Gastrocnemius medialis (tissue), 4 donors: Measurements from ENCODE around the gene ADCY2. TPM values are rescaled to one million over a fixed set of nuclear protein-coding genes. Genes with fewer than 3 reads are reported as not detected.

Experiments
- ATAC-seq, 2 donors: fragments of 150-250 bp; one replicate each; pipeline ENCODE4 v1.9.1; 2016
- DNase-seq, 2 donors: peaks; one replicate each; pipeline ENCODE4 v3.0.0-alpha.2; 2019
- H3K27ac ChIP-seq, 4 donors: fragments of 200-600 bp; sonication (generic); 1 replicate in 1 of 4; 2 replicates in 3 of 4; pipeline ENCODE4 v1.5.1; 2016 to 2018; ENCODE audit warnings: mild to moderate bottlenecking in 2 of 4, moderate library complexity in 1 of 4
- H3K27me3 ChIP-seq, 3 donors: fragments of 200-600 bp; sonication (generic) in 2 of 3; 1 replicate in 1 of 3; 2 replicates in 2 of 3; pipeline versions ENCODE4 v1.5.1 to v1.6.0; 2016 to 2019; ENCODE audit warnings: mild to moderate bottlenecking in 1 of 3, moderate library complexity in 1 of 3
- H3K36me3 ChIP-seq, 2 donors: fragments of 200-600 bp; sonication (generic) in 1 of 2; one replicate each; pipeline ENCODE4 v1.5.1; 2017 to 2018
- H3K4me1 ChIP-seq, 2 donors: fragments of 200-600 bp; sonication (generic) in 1 of 2; one replicate each; pipeline ENCODE4 v1.5.1; 2016 to 2017; ENCODE audit warnings: mild to moderate bottlenecking in 2 of 2
- H3K4me3 ChIP-seq, 4 donors: fragments of 200-600 bp; sonication (generic) in 3 of 4; 1 replicate in 1 of 4; 2 replicates in 3 of 4; pipeline ENCODE4 v1.5.1; 2016 to 2019; ENCODE audit warnings: mild to moderate bottlenecking in 2 of 4
- H3K9me3 ChIP-seq, 3 donors: fragments of 200-600 bp; sonication (generic) in 2 of 3; 1 replicate in 1 of 3; 2 replicates in 2 of 3; pipeline ENCODE4 v1.5.1; 2016 to 2019
- POLR2A ChIP-seq, 2 donors: fragments of 450-650 bp; IDR thresholded peaks; one replicate each; pipeline ENCODE4 v1.6.1; 2017; ENCODE audit warnings: antibody characterized with exemption in 2 of 2, mild to moderate bottlenecking in 2 of 2, moderate library complexity in 2 of 2
- in situ Hi-C, 4 donors: fragments of 200-750 bp; cut with MboI; loops; one replicate each; pipeline versions ENCODE4 v1.15.0 to v1.8.0; 2017; ENCODE audit warnings: low sequenced_read_pairs in 4 of 4
- intact Hi-C: fragments of 100-400 bp; cut with DNase I; formaldehyde crosslinking; loops from one replicate; pipeline ENCODE4 v1.15.1; 2023; ENCODE audit warnings: low total_unique reads
- total RNA-seq, 4 donors: library from RNA; depleted of rRNA; stranded (reverse); fragments of >200 nt; gene quantifications; one replicate each; pipeline versions ENCODE4 v1.1.0 to v1.2.3, GENCODE V29; 2016
- TF ChIP-seq, protein P1 (sequence below), 5 experiments: fragments of 450-650 bp in 3 of 5; fragments of 200-600 bp in 2 of 5; sonication (generic) in 2 of 5; IDR thresholded peaks in 4 of 5; conservative IDR thresholded peaks in 1 of 5; 1 replicate in 4 of 5; 2 replicates in 1 of 5; pipeline ENCODE4 v1.5.1; 2016 to 2019; ENCODE audit warnings: antibody characterized with exemption in 5 of 5, mild to moderate bottlenecking in 3 of 5, moderate library complexity in 3 of 5

ADCY2 gene
- total RNA-seq, 4 donors from 2014 or later: 24.3 to 50.1 (median 36.5) TPM

DNA sequence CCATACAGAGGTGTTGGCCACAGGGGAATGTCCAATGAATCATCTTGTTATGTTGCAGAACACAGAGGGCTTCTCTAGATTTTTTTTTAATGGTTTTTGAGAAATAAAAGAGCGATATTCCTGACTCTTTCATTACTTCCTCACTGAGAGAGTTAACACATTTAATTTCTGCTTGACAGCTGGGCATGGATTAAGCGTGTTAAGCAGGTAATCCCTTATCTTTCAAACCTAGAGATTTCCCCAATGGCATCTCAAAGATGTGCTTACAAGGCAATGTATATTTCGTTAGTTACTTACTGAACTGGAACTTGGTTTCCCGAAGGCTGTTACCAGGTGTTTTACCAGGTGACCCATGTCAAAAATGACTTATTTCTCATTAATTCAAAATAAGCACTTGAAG, 21.8 kb upstream of the ADCY2 start:
- DNase-seq: no peak
- intact Hi-C loops: no loop called here
- H3K4me1 ChIP-seq: no peaks in the 10 kb centered on the region
- no peak overlapping the region for H3K27ac ChIP-seq
- TF ChIP-seq, protein P1, sequence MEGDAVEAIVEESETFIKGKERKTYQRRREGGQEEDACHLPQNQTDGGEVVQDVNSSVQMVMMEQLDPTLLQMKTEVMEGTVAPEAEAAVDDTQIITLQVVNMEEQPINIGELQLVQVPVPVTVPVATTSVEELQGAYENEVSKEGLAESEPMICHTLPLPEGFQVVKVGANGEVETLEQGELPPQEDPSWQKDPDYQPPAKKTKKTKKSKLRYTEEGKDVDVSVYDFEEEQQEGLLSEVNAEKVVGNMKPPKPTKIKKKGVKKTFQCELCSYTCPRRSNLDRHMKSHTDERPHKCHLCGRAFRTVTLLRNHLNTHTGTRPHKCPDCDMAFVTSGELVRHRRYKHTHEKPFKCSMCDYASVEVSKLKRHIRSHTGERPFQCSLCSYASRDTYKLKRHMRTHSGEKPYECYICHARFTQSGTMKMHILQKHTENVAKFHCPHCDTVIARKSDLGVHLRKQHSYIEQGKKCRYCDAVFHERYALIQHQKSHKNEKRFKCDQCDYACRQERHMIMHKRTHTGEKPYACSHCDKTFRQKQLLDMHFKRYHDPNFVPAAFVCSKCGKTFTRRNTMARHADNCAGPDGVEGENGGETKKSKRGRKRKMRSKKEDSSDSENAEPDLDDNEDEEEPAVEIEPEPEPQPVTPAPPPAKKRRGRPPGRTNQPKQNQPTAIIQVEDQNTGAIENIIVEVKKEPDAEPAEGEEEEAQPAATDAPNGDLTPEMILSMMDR (IDR thresholded peaks at IDR 0.05 in 4 of 5, conservative IDR thresholded peaks at IDR 0.05 in 1 of 5): no peak
- no peak for TF ChIP-seq POLR2A (IDR thresholded peaks at IDR 0.05)
- no peaks in the 10 kb centered on the region for H3K27me3 ChIP-seq
- no peaks in the 10 kb centered on the region for H3K9me3 ChIP-seq
- no peak overlapping the region for H3K4me3 ChIP-seq
- in situ Hi-C loops: no loop called here
- H3K36me3 ChIP-seq: no peaks in the 10 kb centered on the region
- no peak for ATAC-seq

DNA sequence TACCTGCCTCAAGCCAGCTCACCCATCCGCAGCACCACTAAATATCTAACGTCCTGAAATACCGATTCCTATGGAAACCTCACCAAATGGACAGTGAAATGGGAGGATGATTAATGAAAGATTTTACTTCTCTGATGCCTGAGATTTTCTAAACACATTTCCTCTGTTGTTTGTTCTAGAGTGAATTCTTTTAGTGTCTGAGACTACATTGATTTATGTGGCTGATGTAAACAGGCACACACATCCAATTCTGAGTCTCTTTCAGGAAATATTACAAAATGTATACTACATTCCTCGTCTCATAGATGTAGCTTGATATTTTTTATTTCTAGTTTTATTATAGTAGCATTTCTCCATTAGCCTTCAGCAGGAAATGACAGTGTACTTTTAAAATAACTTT, 20.5 kb upstream of the ADCY2 start:
- no peaks in the 10 kb centered on the region for H3K27me3 ChIP-seq
- ATAC-seq (no peak), DNase-seq (no peak)
- no peak overlapping the region for H3K4me3 ChIP-seq
- no peaks in the 10 kb centered on the region for H3K9me3 ChIP-seq
- intact Hi-C loops: no loop called here
- in situ Hi-C loops: loop anchor here in 3 of 4 donors (25.0 kb wide), 3 partner anchors 113 to 387 kb away; no protein-coding TSS in a partner anchor
- TF ChIP-seq POLR2A (IDR thresholded peaks at IDR 0.05): no peak
- TF ChIP-seq, protein P1 (IDR thresholded peaks at IDR 0.05 in 4 of 5, conservative IDR thresholded peaks at IDR 0.05 in 1 of 5): no peak
- no peaks in the 10 kb centered on the region for H3K4me1 ChIP-seq
- no peaks in the 10 kb centered on the region for H3K36me3 ChIP-seq
- H3K27ac ChIP-seq: no peak overlapping the region

DNA sequence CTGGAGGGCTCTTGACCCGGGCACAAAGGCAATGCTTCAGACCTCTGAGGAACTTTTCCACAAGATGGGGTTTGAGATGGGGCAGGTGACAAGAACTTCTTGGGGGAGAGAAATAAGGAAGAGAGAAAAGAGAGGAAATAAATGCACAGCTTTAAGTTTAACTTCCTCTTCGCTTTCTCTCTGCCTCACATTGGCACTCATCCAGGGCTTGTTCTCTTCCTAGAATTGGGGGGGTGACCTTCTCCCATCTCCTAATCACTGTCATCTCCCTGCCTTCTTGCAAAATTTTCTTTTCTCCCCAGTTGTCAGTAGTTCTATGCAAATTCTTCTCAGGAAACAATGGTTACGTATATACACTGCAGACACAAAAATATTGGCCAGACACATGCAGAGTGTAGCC, 19.1 kb upstream of the ADCY2 start:
- DNase-seq: no peak
- no peak for ATAC-seq
- no peak overlapping the region for H3K27ac ChIP-seq
- in situ Hi-C loops: loop anchor here in 3 of 4 donors (25.0 kb wide), 3 partner anchors 115 to 385 kb away; no protein-coding TSS in a partner anchor
- no peaks in the 10 kb centered on the region for H3K36me3 ChIP-seq
- H3K4me3 ChIP-seq: no peak overlapping the region
- TF ChIP-seq, protein P1 (IDR thresholded peaks at IDR 0.05 in 4 of 5, conservative IDR thresholded peaks at IDR 0.05 in 1 of 5): no peak
- no peak for TF ChIP-seq POLR2A (IDR thresholded peaks at IDR 0.05)
- H3K4me1 ChIP-seq: no peaks in the 10 kb centered on the region
- peaks cover 0 to 3% (median 0%) of the 10 kb centered on the region in 3 donors for H3K9me3 ChIP-seq
- intact Hi-C loops: no loop called here
- no peaks in the 10 kb centered on the region for H3K27me3 ChIP-seq

DNA sequence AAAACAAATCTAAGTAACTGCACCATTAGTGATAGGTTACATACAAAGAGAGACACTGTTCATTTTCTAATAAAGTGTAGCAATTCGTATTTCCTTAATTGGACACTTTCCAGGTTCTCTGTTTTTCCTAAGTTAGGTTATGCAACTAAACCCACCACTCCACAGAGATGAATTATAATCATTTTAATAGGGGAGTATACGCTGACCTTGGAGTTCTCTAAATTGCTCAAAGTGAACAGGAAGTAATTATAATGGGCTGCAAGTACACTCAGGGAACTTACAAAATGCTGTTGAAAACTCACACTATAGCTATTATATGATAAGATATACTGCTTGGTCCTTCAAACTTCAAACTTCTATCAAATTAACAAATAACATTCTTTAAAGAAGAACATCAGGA, 18.2 kb upstream of the ADCY2 start:
- Histone ChIP-seq H3K27me3 (no peaks in the 10 kb centered on the region), H3K4me1 (no peaks in the 10 kb centered on the region), H3K9me3 (peaks cover 0 to 3% (median 0%) of the 10 kb centered on the region in 3 donors), H3K4me3 (no peak overlapping the region), H3K27ac (no peak overlapping the region), H3K36me3 (no peaks in the 10 kb centered on the region)
- intact Hi-C loops: no loop called here
- TF ChIP-seq, protein P1 (IDR thresholded peaks at IDR 0.05 in 4 of 5, conservative IDR thresholded peaks at IDR 0.05 in 1 of 5): no peak
- TF ChIP-seq POLR2A (IDR thresholded peaks at IDR 0.05): no peak
- in situ Hi-C loops: loop anchor here in 3 of 4 donors (25.0 kb wide), 3 partner anchors 115 to 385 kb away; no protein-coding TSS in a partner anchor
- no peak for ATAC-seq
- no peak for DNase-seq

DNA sequence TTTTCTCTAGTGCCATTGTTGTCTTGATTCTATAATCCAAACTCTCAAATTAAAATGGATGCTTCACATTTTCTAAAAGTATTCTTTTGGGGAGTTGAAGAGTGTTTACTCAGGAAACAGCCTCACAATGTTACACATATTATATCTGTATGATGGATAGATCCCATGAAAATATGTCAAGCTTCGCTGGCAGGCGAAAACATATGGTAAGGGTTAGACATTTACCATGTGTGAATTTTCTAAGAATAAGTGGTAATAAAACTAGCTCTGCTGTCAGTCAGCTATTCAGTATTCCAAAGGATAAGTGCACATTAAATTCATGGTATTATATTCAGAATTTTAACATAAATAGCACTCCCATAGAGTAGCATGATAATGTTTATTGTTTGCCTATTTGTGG, 13.3 kb upstream of the ADCY2 start:
- DNase-seq (no peak), ATAC-seq (no peak)
- no peak overlapping the region for H3K4me3 ChIP-seq
- H3K27ac ChIP-seq: no peak overlapping the region
- intact Hi-C loops: no loop called here
- no peaks in the 10 kb centered on the region for H3K36me3 ChIP-seq
- H3K9me3 ChIP-seq: peaks cover 0 to 3% (median 0%) of the 10 kb centered on the region in 3 donors
- no peaks in the 10 kb centered on the region for H3K27me3 ChIP-seq
- TF ChIP-seq, protein P1 (IDR thresholded peaks at IDR 0.05 in 4 of 5, conservative IDR thresholded peaks at IDR 0.05 in 1 of 5): no peak
- TF ChIP-seq POLR2A (IDR thresholded peaks at IDR 0.05): no peak
- no peaks in the 10 kb centered on the region for H3K4me1 ChIP-seq
- in situ Hi-C loops: loop anchor here in 3 of 4 donors (10.0 to 25.0 kb wide), 4 partner anchors 120 to 618 kb away; no protein-coding TSS in a partner anchor
